Right lobe of liver (tissue), 4 donors: ENCODE measurements around the gene SP5.

Experiments used
- POLR2A ChIP-seq: fragments of 450-650 bp; IDR thresholded peaks from one replicate; pipeline ENCODE4 v1.6.1; 2017; ENCODE audit warnings: antibody characterized with exemption, mild to moderate bottlenecking
- TF ChIP-seq, protein P1 (sequence below), 4 donors: fragments of 200-600 bp in 3 of 4; fragments of 450-650 bp in 1 of 4; IDR thresholded peaks; one replicate each; pipeline versions ENCODE4 v1.5.1 to v1.8.0; 2016 to 2022; ENCODE audit warnings: antibody characterized with exemption in 4 of 4, mild to moderate bottlenecking in 2 of 4
- donor health status: DM: no; HTN: no; CAD: no.
- donor health status: DM: no; HTN: no; CAD: no.
- donor health status: DM: no; HTN: yes; CAD: no.

DNA sequence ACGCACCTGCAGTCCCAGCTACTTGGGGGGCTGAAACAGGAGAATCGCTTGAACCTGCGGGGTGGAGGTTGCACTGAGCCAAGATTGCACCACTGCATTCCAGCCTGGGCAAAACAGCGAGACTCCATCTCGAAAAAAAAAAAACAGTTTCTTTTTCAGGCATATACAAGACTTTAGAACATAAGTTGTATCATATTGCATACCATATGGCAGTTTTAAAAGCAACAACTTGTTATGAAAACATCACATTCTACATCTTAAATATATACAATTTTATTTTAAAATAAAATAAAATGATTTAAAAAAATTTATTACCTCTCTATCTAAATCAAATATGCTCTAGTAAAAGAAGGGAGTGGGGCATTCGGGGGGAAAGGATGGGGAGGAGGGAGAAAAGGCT, 39.4 kb upstream of the SP5 start:
- TF ChIP-seq, protein P1, sequence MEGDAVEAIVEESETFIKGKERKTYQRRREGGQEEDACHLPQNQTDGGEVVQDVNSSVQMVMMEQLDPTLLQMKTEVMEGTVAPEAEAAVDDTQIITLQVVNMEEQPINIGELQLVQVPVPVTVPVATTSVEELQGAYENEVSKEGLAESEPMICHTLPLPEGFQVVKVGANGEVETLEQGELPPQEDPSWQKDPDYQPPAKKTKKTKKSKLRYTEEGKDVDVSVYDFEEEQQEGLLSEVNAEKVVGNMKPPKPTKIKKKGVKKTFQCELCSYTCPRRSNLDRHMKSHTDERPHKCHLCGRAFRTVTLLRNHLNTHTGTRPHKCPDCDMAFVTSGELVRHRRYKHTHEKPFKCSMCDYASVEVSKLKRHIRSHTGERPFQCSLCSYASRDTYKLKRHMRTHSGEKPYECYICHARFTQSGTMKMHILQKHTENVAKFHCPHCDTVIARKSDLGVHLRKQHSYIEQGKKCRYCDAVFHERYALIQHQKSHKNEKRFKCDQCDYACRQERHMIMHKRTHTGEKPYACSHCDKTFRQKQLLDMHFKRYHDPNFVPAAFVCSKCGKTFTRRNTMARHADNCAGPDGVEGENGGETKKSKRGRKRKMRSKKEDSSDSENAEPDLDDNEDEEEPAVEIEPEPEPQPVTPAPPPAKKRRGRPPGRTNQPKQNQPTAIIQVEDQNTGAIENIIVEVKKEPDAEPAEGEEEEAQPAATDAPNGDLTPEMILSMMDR (IDR thresholded peaks at IDR 0.05): no peak
- TF ChIP-seq POLR2A: no peak
